ENCODE results near the gene TNP1. TPM values are rescaled to one million over a fixed set of nuclear protein-coding genes. Genes with fewer than 3 reads are reported as not detected.

TNP1 gene
- total and polyA plus RNA-seq, 9 donors: 0.27 to 1.2 (median 0.47) TPM; not detected in 5

GRCh38 chr2:216820709-216821108, 39.2 kb downstream of the TNP1 start:
- no peak overlapping the region for H3K27ac ChIP-seq (ENCODE audit: low read length)
- H3K27me3 ChIP-seq (ENCODE audit: control insufficient read depth, insufficient read depth, low read length): no peaks in the 10 kb centered on the region
- WGBS (ENCODE audit: insufficient coverage): 86% methylated on average over 1 of the region's 3 CpGs

GRCh38 chr2:216819766-216820165, 40.1 kb downstream of the TNP1 start:
- Histone ChIP-seq H3K27ac (ENCODE audit: low read length) (no peak overlapping the region), H3K27me3 (ENCODE audit: control insufficient read depth, insufficient read depth, low read length) (no peaks in the 10 kb centered on the region), H3K9me3 (replicated peaks; ENCODE audit: control insufficient read depth, low read depth, low read length) (peaks cover 2% of the 10 kb centered on the region), H3K36me3 (ENCODE audit: control insufficient read depth, insufficient read depth, low read length) (no peaks in the 10 kb centered on the region), H3K4me1 (ENCODE audit: control insufficient read depth, insufficient read depth, low read length) (no peaks in the 10 kb centered on the region), H3K4me3 (ENCODE audit: low read length) (no peak overlapping the region)
- 77% methylated on average over 3 of the region's 8 CpGs for WGBS (ENCODE audit: insufficient coverage)
- no peak for DNase-seq

More at GRCh38 chr2:216820709-216821108, 39.2 kb downstream of the TNP1 start:
- H3K4me1 ChIP-seq (ENCODE audit: control insufficient read depth, insufficient read depth, low read length): no peaks in the 10 kb centered on the region
- DNase-seq: no peak
- H3K4me3 ChIP-seq (ENCODE audit: low read length): no peak overlapping the region
- no peaks in the 10 kb centered on the region for H3K36me3 ChIP-seq (ENCODE audit: control insufficient read depth, insufficient read depth, low read length)
- peaks cover 2% of the 10 kb centered on the region for H3K9me3 ChIP-seq (replicated peaks; ENCODE audit: control insufficient read depth, low read depth, low read length)

GRCh38 chr2:216819055-216819454, 40.8 kb downstream of the TNP1 start:
- no peak for DNase-seq
- Histone ChIP-seq H3K36me3 (ENCODE audit: control insufficient read depth, insufficient read depth, low read length) (no peaks in the 10 kb centered on the region), H3K27ac (ENCODE audit: low read length) (no peak overlapping the region), H3K27me3 (ENCODE audit: control insufficient read depth, insufficient read depth, low read length) (no peaks in the 10 kb centered on the region), H3K9me3 (replicated peaks; ENCODE audit: control insufficient read depth, low read depth, low read length) (peaks cover 2% of the 10 kb centered on the region), H3K4me3 (ENCODE audit: low read length) (no peak overlapping the region), H3K4me1 (ENCODE audit: control insufficient read depth, insufficient read depth, low read length) (no peaks in the 10 kb centered on the region)
- WGBS (ENCODE audit: insufficient coverage): no CpG with 5 or more reads among the region's 3 CpGs

- no peak for DNase-seq
- 83% methylated on average over 21 of the region's 30 CpGs for WGBS (ENCODE audit: insufficient coverage)
- Histone ChIP-seq H3K4me3 (ENCODE audit: low read length) (no peak overlapping the region), H3K27me3 (ENCODE audit: control insufficient read depth, insufficient read depth, low read length) (no peaks in the 10 kb centered on the region), H3K4me1 (ENCODE audit: control insufficient read depth, insufficient read depth, low read length) (peaks cover 28% of the 10 kb centered on the region), H3K36me3 (ENCODE audit: control insufficient read depth, insufficient read depth, low read length) (no peaks in the 10 kb centered on the region), H3K9me3 (replicated peaks; ENCODE audit: control insufficient read depth, low read depth, low read length) (no peaks in the 10 kb centered on the region), H3K27ac (ENCODE audit: low read length) (no peak overlapping the region)
Measured at GRCh38 chr2:216810399-216811160, 49.3 kb downstream of the TNP1 start.

Other genes with a start within 250 kb of the TNP1 start
- 172 TPM for gene IGFBP2, start 226.6 kb downstream of the TNP1 start, total RNA-seq
- gene IGFBP2, start 226.6 kb downstream of the TNP1 start, polyA plus RNA-seq (ENCODE audit: insufficient read depth in 1 of 8, insufficient read length in 8 of 8, low replicate concordance in 1 of 8): 100 to 1,000 TPM; 136 to 277 (median 202) TPM
- gene IGFBP5, start 164.5 kb downstream of the TNP1 start, total RNA-seq: 461 TPM
- gene IGFBP5, start 164.5 kb downstream of the TNP1 start, polyA plus RNA-seq (ENCODE audit: insufficient read depth in 1 of 8, insufficient read length in 8 of 8, low replicate concordance in 1 of 8): 100 to 1,000 TPM; 385 to 666 (median 465) TPM